CD14-positive monocyte (primary cell): ENCODE results near the gene KIF25. TPM values are rescaled to one million over a fixed set of nuclear protein-coding genes. Genes with fewer than 3 reads are reported as not detected.

Source experiments
- DNase-seq, 3 donors: peaks; one replicate each; pipeline ENCODE4 v3.0.0-alpha.2; 2011 to 2022
- H2AFZ ChIP-seq: 2 replicates; pipeline ENCODE4 v1.6.0; 2012; ENCODE audit warnings: mild to moderate bottlenecking, low read depth, low read length, inconsistent platforms; ENCODE audit not compliant: insufficient read depth, poor library complexity, severe bottlenecking
- H3K27ac ChIP-seq, 2 donors: 1 replicate in 1 of 2; 2 replicates in 1 of 2; pipeline ENCODE4 v1.5.1; 2012 to 2013; ENCODE audit warnings: low read length in 2 of 2, control low read depth in 1 of 2, inconsistent platforms in 1 of 2, low read depth in 1 of 2, mild to moderate bottlenecking in 1 of 2
- H3K27me3 ChIP-seq, 2 donors: one replicate each; pipeline versions ENCODE4 v1.6.0 to v1.6.1; 2011 to 2013; ENCODE audit warnings: low read length in 2 of 2; ENCODE audit not compliant: control insufficient read depth in 2 of 2, insufficient read depth in 2 of 2
- H3K36me3 ChIP-seq, 2 donors: replicated peaks in 1 of 2; 1 replicate in 1 of 2; 2 replicates in 1 of 2; pipeline versions ENCODE4 v1.5.1 to v1.6.1; 2012 to 2013; ENCODE audit warnings: low read length in 2 of 2, control low read depth in 1 of 2, inconsistent platforms in 1 of 2, mild to moderate bottlenecking in 1 of 2; ENCODE audit not compliant: insufficient read depth in 2 of 2, control insufficient read depth in 1 of 2
- H3K4me1 ChIP-seq, 2 donors: 1 replicate in 1 of 2; 2 replicates in 1 of 2; pipeline versions ENCODE4 v1.5.1 to v1.6.1; 2012 to 2013; ENCODE audit warnings: low read length in 2 of 2, control low read depth in 1 of 2, inconsistent platforms in 1 of 2, mild to moderate bottlenecking in 1 of 2, moderate library complexity in 1 of 2; ENCODE audit not compliant: insufficient read depth in 2 of 2, control insufficient read depth in 1 of 2
- H3K4me2 ChIP-seq: replicated peaks from 2 replicates; pipeline ENCODE3; 2012; ENCODE audit warnings: low read length, moderate library complexity, mild to moderate bottlenecking; ENCODE audit not compliant: poor library complexity, severe bottlenecking; ENCODE audit errors: extremely low read depth
- H3K4me3 ChIP-seq, 3 experiments: fragments of 200-600 bp in 1 of 3; sonication (generic) in 1 of 3; replicated peaks in 1 of 3; 1 replicate in 2 of 3; 2 replicates in 1 of 3; pipeline ENCODE4 v1.5.1; 2011 to 2013; ENCODE audit warnings: low read length in 3 of 3, mild to moderate bottlenecking in 3 of 3, control low read depth in 2 of 3, low read depth in 2 of 3, inconsistent platforms in 1 of 3, moderate library complexity in 1 of 3
- H3K79me2 ChIP-seq: 2 replicates; pipeline ENCODE4 v1.6.0; 2012; ENCODE audit warnings: mild to moderate bottlenecking, control low read depth, inconsistent platforms, low read length, moderate library complexity; ENCODE audit not compliant: insufficient read depth
- H3K9ac ChIP-seq: 2 replicates; pipeline ENCODE4 v1.6.0; 2017; ENCODE audit warnings: low read length, mild to moderate bottlenecking; ENCODE audit not compliant: insufficient read depth, poor library complexity, severe bottlenecking
- H3K9me3 ChIP-seq, 2 donors: replicated peaks in 1 of 2; 1 replicate in 1 of 2; 2 replicates in 1 of 2; pipeline versions ENCODE4 v1.5.1 to v1.6.1; 2012 to 2013; ENCODE audit warnings: low read length in 2 of 2, control low read depth in 1 of 2; ENCODE audit not compliant: control insufficient read depth in 1 of 2, insufficient read depth in 1 of 2
- H4K20me1 ChIP-seq: 2 replicates; pipeline ENCODE4 v1.6.0; 2012; ENCODE audit warnings: mild to moderate bottlenecking, low read length, control low read depth, moderate library complexity; ENCODE audit not compliant: insufficient read depth
- H3K27ac Mint-ChIP-seq, 7 donors: one replicate each; pipeline ENCODE4 v1.8.0; 2020; ENCODE audit warnings: mild to moderate bottlenecking in 7 of 7, mixed read lengths in 7 of 7, moderate library complexity in 6 of 7, inconsistent platforms in 2 of 7
- H3K27me3 Mint-ChIP-seq, 3 donors: one replicate each; pipeline ENCODE4 v1.8.0; 2021 to 2022; ENCODE audit warnings: low read depth in 3 of 3, mild to moderate bottlenecking in 3 of 3, mixed read lengths in 3 of 3, moderate library complexity in 3 of 3, inconsistent platforms in 1 of 3
- H3K36me3 Mint-ChIP-seq, 2 donors: one replicate each; pipeline ENCODE4 v1.8.0; 2020; ENCODE audit warnings: mixed read lengths in 2 of 2, inconsistent platforms in 1 of 2, mild to moderate bottlenecking in 1 of 2
- H3K4me1 Mint-ChIP-seq: one replicate; pipeline ENCODE4 v1.8.0; 2020; ENCODE audit warnings: mild to moderate bottlenecking, mixed read lengths
- H3K4me3 Mint-ChIP-seq, 2 donors: one replicate each; pipeline ENCODE4 v1.8.0; 2020; ENCODE audit warnings: mild to moderate bottlenecking in 2 of 2, mixed read lengths in 2 of 2, moderate library complexity in 1 of 2
- H3K9me3 Mint-ChIP-seq, 7 donors: one replicate each; pipeline ENCODE4 v1.8.0; 2020 to 2022; ENCODE audit warnings: mixed read lengths in 7 of 7, mild to moderate bottlenecking in 6 of 7, moderate library complexity in 6 of 7, inconsistent platforms in 2 of 7
- CTCF ChIP-seq: fragments of 200-600 bp; IDR thresholded peaks from one replicate; pipeline ENCODE4 v1.8.0; 2022; ENCODE audit warnings: antibody characterized with exemption, mild to moderate bottlenecking
- WGBS: methylation state at CpG from one replicate; pipeline ENCODE4 v1.1.5; 2013; ENCODE audit warnings: missing lambda C conversion rate; ENCODE audit not compliant: insufficient coverage; 5-methylcytosine and 5-hydroxymethylcytosine counted together
- intact Hi-C, 2 donors: fragments of 100-400 bp; cut with micrococcal nuclease; formaldehyde crosslinking; loops; one replicate each; pipeline versions ENCODE4 v1.15.0 to v1.15.1; 2023
- polyA plus RNA-seq, 3 donors: library from polyadenylated mRNA; depleted of rRNA in 1 of 3; unstranded in 2 of 3; stranded (reverse) in 1 of 3; fragments of 300-500 nt in 2 of 3; fragments of >200 nt in 1 of 3; fragmentation: Illumina TruSeq in 2 of 3; gene quantifications; 1 replicate in 2 of 3; 2 replicates in 1 of 3; pipeline ENCODE4 v1.2.3, GENCODE V29; 2012 to 2021

The KIF25 gene
- polyA plus RNA-seq, 3 donors = not detected

- H3K4me1 Mint-ChIP-seq = no peaks in the 10 kb centered on the region
- Histone ChIP-seq H3K9ac (no peak overlapping the region), H3K27me3 (peaks cover 3% of the 10 kb centered on the region in 2 donors), H3K27ac (no peak overlapping the region), H3K36me3 (no peaks in the 10 kb centered on the region), H3K4me3 (no peak overlapping the region), H4K20me1 (no peaks in the 10 kb centered on the region), H3K4me2 (no peak overlapping the region), H3K4me1 (no peaks in the 10 kb centered on the region), H3K9me3 (peaks cover 14 to 39% of the 10 kb centered on the region in 2 donors), H2AFZ (no peak overlapping the region), H3K79me2 (no peaks in the 10 kb centered on the region)
- H3K9me3 Mint-ChIP-seq = peaks cover 18 to 38% (median 29%) of the 10 kb centered on the region in 7 donors
- intact Hi-C loops = no loop called here
- peaks cover 3 to 4% of the 10 kb centered on the region in 2 donors for H3K36me3 Mint-ChIP-seq
- H3K4me3 Mint-ChIP-seq = no peak overlapping the region
- no CpG with 5 or more reads among the region's 2 CpGs for WGBS
- no peak for DNase-seq
- no peak for TF ChIP-seq CTCF
- peaks cover 14 to 27% (median 17%) of the 10 kb centered on the region in 3 donors for H3K27me3 Mint-ChIP-seq
- no peak overlapping the region for H3K27ac Mint-ChIP-seq
Observed at GRCh38 chr6:168030908-168031307, 33.4 kb downstream of the KIF25 start.

GRCh38 chr6:168031411-168031971, 34.0 kb downstream of the KIF25 start:
- H4K20me1 ChIP-seq = no peaks in the 10 kb centered on the region
- no peak overlapping the region for H2AFZ ChIP-seq
- no peaks in the 10 kb centered on the region for H3K4me1 ChIP-seq
- H3K4me2 ChIP-seq = no peak overlapping the region
- H3K9me3 ChIP-seq = peaks cover 20 to 42% of the 10 kb centered on the region in 2 donors
- no peak for DNase-seq
- H3K27me3 ChIP-seq = peaks cover 3 to 8% of the 10 kb centered on the region in 2 donors
- H3K79me2 ChIP-seq = no peaks in the 10 kb centered on the region
- no peak for TF ChIP-seq CTCF
- H3K27ac Mint-ChIP-seq = no peak overlapping the region
- H3K4me1 Mint-ChIP-seq = no peaks in the 10 kb centered on the region
- no peak overlapping the region for H3K9ac ChIP-seq
- H3K4me3 ChIP-seq = no peak overlapping the region
- peaks cover 19 to 31% (median 23%) of the 10 kb centered on the region in 3 donors for H3K27me3 Mint-ChIP-seq
- no peaks in the 10 kb centered on the region for H3K36me3 ChIP-seq
- H3K9me3 Mint-ChIP-seq = peaks cover 19 to 39% (median 33%) of the 10 kb centered on the region in 7 donors
- intact Hi-C loops = no loop called here
- H3K4me3 Mint-ChIP-seq = no peak overlapping the region
- 89% methylated on average over 10 of the region's 14 CpGs for WGBS
- H3K27ac ChIP-seq = no peak overlapping the region
- peaks cover 3 to 4% of the 10 kb centered on the region in 2 donors for H3K36me3 Mint-ChIP-seq
